IMR-90 (cell line): ENCODE results near the gene ITGA6.

ENCODE experiments used
- CEBPB ChIP-seq: IDR thresholded peaks from 2 replicates; pipeline ENCODE4 v1.6.1; 2012; ENCODE audit warnings: low read depth, low read length, improper control_type of control experiment
- CTCF ChIP-seq: conservative IDR thresholded peaks from 2 replicates; pipeline ENCODE4 v1.5.1; 2012; ENCODE audit warnings: mild to moderate bottlenecking, low read depth, low read length, improper control_type of control experiment
- MAFK ChIP-seq: IDR thresholded peaks from 2 replicates; pipeline ENCODE4 v1.6.1; 2012; ENCODE audit warnings: low read depth, low read length, improper control_type of control experiment
- MAZ ChIP-seq: IDR thresholded peaks from 2 replicates; pipeline ENCODE4 v1.6.1; 2012; ENCODE audit warnings: low read depth, mild to moderate bottlenecking, low read length, improper control_type of control experiment, moderate library complexity, borderline replicate concordance
- POLR2A ChIP-seq: IDR thresholded peaks from 2 replicates; pipeline ENCODE4 v1.6.1; 2012; ENCODE audit warnings: mild to moderate bottlenecking, low read depth, low read length
- RAD21 ChIP-seq: IDR thresholded peaks from 2 replicates; pipeline ENCODE4 v1.6.1; 2012; ENCODE audit warnings: low read length, improper control_type of control experiment
- RCOR1 ChIP-seq: IDR thresholded peaks from 2 replicates; pipeline ENCODE4 v1.6.1; 2012; ENCODE audit warnings: mild to moderate bottlenecking, low read length, improper control_type of control experiment; ENCODE audit not compliant: insufficient replicate concordance
- RFX5 ChIP-seq: IDR thresholded peaks from 2 replicates; pipeline ENCODE4 v1.8.0; 2012; ENCODE audit warnings: low read depth, mild to moderate bottlenecking, low read length, moderate library complexity
- SMC3 ChIP-seq: fragments of 150-350 bp; IDR thresholded peaks from 2 replicates; pipeline ENCODE4 v1.6.1; 2016; ENCODE audit warnings: low read depth, mild to moderate bottlenecking, antibody characterized with exemption, low read length, moderate library complexity
- USF2 ChIP-seq: fragments of 150-350 bp; IDR thresholded peaks from 2 replicates; pipeline ENCODE4 v1.6.1; 2017; ENCODE audit warnings: mild to moderate bottlenecking, antibody characterized with exemption, low read length, low read depth

- TF ChIP-seq MAFK (no peak), MAZ (no peak), CTCF (no peak), POLR2A (no peak), RAD21 (no peak), USF2 (no peak), SMC3 (no peak), CEBPB (peak; percentile 51), RCOR1 (no peak), RFX5 (no peak)
Observed at GRCh38 chr2:172442072-172442895, 14.9 kb downstream of the ITGA6 start.
